ENCODE results near the gene RAPGEF1.

GRCh38 chr9:131731644-131732043, 8.2 kb downstream of the RAPGEF1 start:
- TF ChIP-seq CTCF (IDR thresholded peaks at IDR 0.05; ENCODE audit: insufficient read depth, low read length, poor library complexity, severe bottlenecking) (no peak), EZH2phosphoT487 (conservative IDR thresholded peaks at IDR 0.05; ENCODE audit: low read length) (no peak)

Data from SU-DHL-6 (cell line).